Measurements from ENCODE around the gene ZBTB9. TPM values are rescaled to one million over a fixed set of nuclear protein-coding genes. Genes with fewer than 3 reads are reported as not detected.
A peak's percentile ranks its signal among the peaks of the same experiment; 100 is the strongest.

The ZBTB9 gene
- total and polyA plus RNA-seq, 5 donors from 2014 or later: 4.5 to 11.7 (median 7.2) TPM

DNA sequence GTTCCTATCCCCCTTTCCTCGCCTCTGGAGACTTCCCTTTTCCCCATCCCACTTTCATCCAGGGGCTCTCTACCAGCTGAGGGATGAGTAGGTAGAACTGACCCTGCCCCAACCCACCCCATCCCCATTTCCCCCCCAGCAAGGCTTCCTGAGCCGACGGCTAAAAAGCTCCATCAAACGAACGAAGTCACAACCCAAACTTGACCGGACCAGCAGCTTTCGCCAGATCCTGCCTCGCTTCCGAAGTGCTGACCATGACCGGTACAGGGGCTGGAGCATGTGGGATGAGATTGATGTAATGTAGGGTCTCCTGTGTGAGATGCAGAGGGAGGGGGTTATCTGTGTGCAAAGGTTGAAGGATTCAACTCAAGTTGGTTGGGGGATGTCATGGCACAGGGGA, 21.8 kb upstream of the ZBTB9 start:
- ATAC-seq (ENCODE audit: low read depth in 2 of 2): no peak
- Mint-ChIP-seq H3K36me3 (peaks cover 29% of the 10 kb centered on the region), H3K27me3 (peaks cover 6% of the 10 kb centered on the region), H3K27ac (peak overlapping the region in 2 of 3 donors; percentile 67 to 94), H3K9me3 (no peaks in the 10 kb centered on the region), H3K4me3 (peak overlapping the region; percentile 56 to 92 (median 83)), H3K4me1 (peaks cover 14 to 57% (median 42%) of the 10 kb centered on the region in 4 donors)
- Histone ChIP-seq H3K27me3 (ENCODE audit: control insufficient read depth, insufficient read depth, low read length) (no peaks in the 10 kb centered on the region), H3K9me3 (ENCODE audit: control insufficient read depth in 2 of 2, low read length in 2 of 2) (no peaks in the 10 kb centered on the region), H3K27ac (ENCODE audit: insufficient read depth, low read length, poor library complexity, severe bottlenecking) (no peak overlapping the region), H3K4me3 (ENCODE audit: low read depth, low read length) (no peak overlapping the region), H3K36me3 (ENCODE audit: control insufficient read depth, insufficient read depth, low read length) (peaks cover 24% of the 10 kb centered on the region), H3K4me1 (ENCODE audit: control insufficient read depth, insufficient read depth, low read length, poor library complexity, severe bottlenecking) (peaks cover 47% of the 10 kb centered on the region)
- DNase-seq: no peak

DNA sequence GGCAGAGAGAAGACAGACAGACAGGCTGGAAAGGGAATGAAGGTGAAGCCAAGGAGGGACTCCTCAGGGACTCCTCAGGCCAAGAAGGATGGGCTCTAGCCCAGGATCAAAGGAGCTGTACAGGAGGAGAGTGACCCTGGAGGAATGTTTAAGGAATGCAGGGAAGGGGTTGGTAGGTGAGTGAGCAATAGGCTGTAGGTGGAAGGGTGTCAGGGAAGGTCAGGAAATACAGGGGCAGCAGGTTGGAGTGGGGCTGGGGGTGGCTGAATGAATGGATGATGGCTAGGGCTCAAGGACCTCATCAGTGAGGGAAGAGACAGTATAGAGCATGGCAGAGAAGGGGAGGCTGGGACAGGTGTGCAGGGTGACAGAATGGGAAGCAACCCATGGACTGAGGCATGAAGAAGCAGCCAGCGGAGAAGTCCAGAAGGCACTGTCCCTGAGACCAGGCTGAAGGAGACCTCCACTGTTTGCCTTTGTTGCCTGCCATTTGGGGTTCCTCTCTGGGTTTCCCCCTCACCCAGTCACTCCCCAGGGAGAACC, 21.3 kb upstream of the ZBTB9 start:
- H3K36me3 ChIP-seq (ENCODE audit: control insufficient read depth, insufficient read depth, low read length): peaks cover 29% of the 10 kb centered on the region
- peak overlapping the region in 2 of 3 donors; percentile 67 to 94 for H3K27ac Mint-ChIP-seq
- H3K36me3 Mint-ChIP-seq: peaks cover 32% of the 10 kb centered on the region
- H3K27me3 Mint-ChIP-seq: peaks cover 6% of the 10 kb centered on the region
- ATAC-seq (ENCODE audit: low read depth in 2 of 2) (no peak), DNase-seq (no peak)
- no peaks in the 10 kb centered on the region for H3K9me3 ChIP-seq (ENCODE audit: control insufficient read depth in 2 of 2, low read length in 2 of 2)
- H3K4me1 Mint-ChIP-seq: peaks cover 14 to 57% (median 42%) of the 10 kb centered on the region in 4 donors
- H3K4me1 ChIP-seq (ENCODE audit: control insufficient read depth, insufficient read depth, low read length, poor library complexity, severe bottlenecking): peaks cover 46% of the 10 kb centered on the region
- H3K9me3 Mint-ChIP-seq: no peaks in the 10 kb centered on the region
- no peak overlapping the region for H3K27ac ChIP-seq (ENCODE audit: insufficient read depth, low read length, poor library complexity, severe bottlenecking)
- H3K4me3 Mint-ChIP-seq: peak overlapping the region; percentile 56 to 84 (median 82)
- H3K4me3 ChIP-seq (ENCODE audit: low read depth, low read length): no peak overlapping the region
- H3K27me3 ChIP-seq (ENCODE audit: control insufficient read depth, insufficient read depth, low read length): no peaks in the 10 kb centered on the region

- H3K27me3 ChIP-seq (ENCODE audit: control insufficient read depth, insufficient read depth, low read length): no peaks in the 10 kb centered on the region
- Mint-ChIP-seq H3K27me3 (peaks cover 3% of the 10 kb centered on the region), H3K4me3 (peak overlapping the region in 3 of 4 donors; percentile 12 to 82 (median 78)), H3K27ac (peak overlapping the region in 2 of 3 donors; percentile 29 to 45), H3K9me3 (no peaks in the 10 kb centered on the region), H3K36me3 (peaks cover 38% of the 10 kb centered on the region), H3K4me1 (peaks cover 14 to 51% (median 37%) of the 10 kb centered on the region in 4 donors)
- no peak overlapping the region for H3K4me3 ChIP-seq (ENCODE audit: low read depth, low read length)
- ATAC-seq (ENCODE audit: low read depth in 2 of 2) (no peak), DNase-seq (no peak)
- no peaks in the 10 kb centered on the region for H3K9me3 ChIP-seq (ENCODE audit: control insufficient read depth in 2 of 2, low read length in 2 of 2)
- peaks cover 33% of the 10 kb centered on the region for H3K36me3 ChIP-seq (ENCODE audit: control insufficient read depth, insufficient read depth, low read length)
- no peak overlapping the region for H3K27ac ChIP-seq (ENCODE audit: insufficient read depth, low read length, poor library complexity, severe bottlenecking)
- H3K4me1 ChIP-seq (ENCODE audit: control insufficient read depth, insufficient read depth, low read length, poor library complexity, severe bottlenecking): peaks cover 40% of the 10 kb centered on the region
Measured at GRCh38 chr6:33433544-33434191, 20.7 kb upstream of the ZBTB9 start.

- no peak overlapping the region for H3K27ac ChIP-seq (ENCODE audit: insufficient read depth, low read length, poor library complexity, severe bottlenecking)
- peaks cover 27% of the 10 kb centered on the region for H3K4me1 ChIP-seq (ENCODE audit: control insufficient read depth, insufficient read depth, low read length, poor library complexity, severe bottlenecking)
- no peak overlapping the region for H3K4me3 ChIP-seq (ENCODE audit: low read depth, low read length)
- Mint-ChIP-seq H3K27ac (no peak overlapping the region), H3K4me1 (peaks cover 12 to 42% (median 29%) of the 10 kb centered on the region in 4 donors), H3K36me3 (peaks cover 47% of the 10 kb centered on the region), H3K9me3 (no peaks in the 10 kb centered on the region), H3K27me3 (no peaks in the 10 kb centered on the region), H3K4me3 (no peak overlapping the region)
- H3K9me3 ChIP-seq (ENCODE audit: control insufficient read depth in 2 of 2, low read length in 2 of 2): no peaks in the 10 kb centered on the region
- peaks cover 36% of the 10 kb centered on the region for H3K36me3 ChIP-seq (ENCODE audit: control insufficient read depth, insufficient read depth, low read length)
- no peaks in the 10 kb centered on the region for H3K27me3 ChIP-seq (ENCODE audit: control insufficient read depth, insufficient read depth, low read length)
- no peak for DNase-seq
- no peak for ATAC-seq (ENCODE audit: low read depth in 2 of 2)
Measured at GRCh38 chr6:33434961-33435360, 19.4 kb upstream of the ZBTB9 start.

DNA sequence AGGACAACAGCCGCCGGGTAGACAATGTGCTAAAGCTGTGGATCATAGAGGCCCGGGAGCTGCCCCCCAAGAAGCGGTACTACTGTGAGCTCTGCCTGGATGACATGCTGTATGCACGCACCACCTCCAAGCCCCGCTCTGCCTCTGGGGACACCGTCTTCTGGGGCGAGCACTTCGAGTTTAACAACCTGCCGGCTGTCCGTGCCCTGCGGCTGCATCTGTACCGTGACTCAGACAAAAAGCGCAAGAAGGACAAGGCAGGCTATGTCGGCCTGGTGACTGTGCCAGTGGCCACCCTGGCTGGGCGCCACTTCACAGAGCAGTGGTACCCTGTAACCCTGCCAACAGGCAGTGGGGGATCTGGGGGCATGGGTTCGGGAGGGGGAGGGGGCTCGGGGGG, 16.7 kb upstream of the ZBTB9 start:
- H3K4me3 Mint-ChIP-seq: no peak overlapping the region
- DNase-seq (no peak), ATAC-seq (ENCODE audit: low read depth in 2 of 2) (no peak)
- H3K27me3 ChIP-seq (ENCODE audit: control insufficient read depth, insufficient read depth, low read length): no peaks in the 10 kb centered on the region
- H3K4me1 Mint-ChIP-seq: peaks cover 4 to 19% (median 13%) of the 10 kb centered on the region in 4 donors
- peaks cover 46% of the 10 kb centered on the region for H3K36me3 Mint-ChIP-seq
- peaks cover under 1% of the 10 kb centered on the region for H3K4me1 ChIP-seq (ENCODE audit: control insufficient read depth, insufficient read depth, low read length, poor library complexity, severe bottlenecking)
- H3K9me3 ChIP-seq (ENCODE audit: control insufficient read depth in 2 of 2, low read length in 2 of 2): no peaks in the 10 kb centered on the region
- H3K9me3 Mint-ChIP-seq: no peaks in the 10 kb centered on the region
- H3K4me3 ChIP-seq (ENCODE audit: low read depth, low read length): no peak overlapping the region
- H3K36me3 ChIP-seq (ENCODE audit: control insufficient read depth, insufficient read depth, low read length): peaks cover 54% of the 10 kb centered on the region
- peak overlapping the region in 1 of 3 donors; percentile 56 for H3K27ac Mint-ChIP-seq
- no peak overlapping the region for H3K27ac ChIP-seq (ENCODE audit: insufficient read depth, low read length, poor library complexity, severe bottlenecking)
- H3K27me3 Mint-ChIP-seq: no peaks in the 10 kb centered on the region

DNA sequence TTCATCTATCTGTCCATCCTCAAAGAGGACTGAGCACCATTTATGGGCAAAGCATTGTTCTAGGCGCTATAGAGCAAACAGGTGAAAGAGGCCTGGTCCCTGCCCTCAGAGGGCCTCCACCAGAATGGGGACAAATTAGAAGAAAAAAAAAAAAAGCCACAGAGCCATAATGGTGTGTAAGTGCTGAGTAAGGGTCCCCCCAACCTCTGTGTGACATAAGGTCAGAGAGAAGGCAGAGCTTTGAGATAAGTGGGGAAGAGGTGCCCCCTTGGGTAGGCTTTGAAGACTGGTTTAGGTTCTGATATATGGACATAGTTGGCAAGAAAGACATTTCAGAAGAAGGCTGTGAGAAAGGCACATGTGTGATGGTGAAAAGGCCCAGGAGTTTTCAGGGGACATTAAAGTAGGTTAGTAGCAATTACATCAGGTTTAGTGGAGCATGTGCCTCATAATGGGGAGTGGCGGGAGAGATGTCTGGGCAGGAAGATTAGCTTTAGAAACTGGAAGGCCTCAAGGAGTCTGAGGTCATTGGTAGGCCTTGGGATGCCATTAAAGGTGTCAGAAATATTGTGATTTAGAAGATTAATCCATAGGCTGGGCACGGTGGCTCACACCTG, 15.3 kb upstream of the ZBTB9 start:
- peaks cover 3 to 8% (median 6%) of the 10 kb centered on the region in 4 donors for H3K4me1 Mint-ChIP-seq
- DNase-seq (no peak), ATAC-seq (ENCODE audit: low read depth in 2 of 2) (no peak)
- H3K9me3 Mint-ChIP-seq: no peaks in the 10 kb centered on the region
- H3K36me3 ChIP-seq (ENCODE audit: control insufficient read depth, insufficient read depth, low read length): peaks cover 62% of the 10 kb centered on the region
- no peaks in the 10 kb centered on the region for H3K27me3 ChIP-seq (ENCODE audit: control insufficient read depth, insufficient read depth, low read length)
- H3K4me3 ChIP-seq (ENCODE audit: low read depth, low read length): no peak overlapping the region
- H3K9me3 ChIP-seq (ENCODE audit: control insufficient read depth in 2 of 2, low read length in 2 of 2): no peaks in the 10 kb centered on the region
- no peak overlapping the region for H3K27ac ChIP-seq (ENCODE audit: insufficient read depth, low read length, poor library complexity, severe bottlenecking)
- H3K27me3 Mint-ChIP-seq: no peaks in the 10 kb centered on the region
- H3K4me3 Mint-ChIP-seq: peak overlapping the region in 1 of 4 donors; percentile 49
- no peaks in the 10 kb centered on the region for H3K4me1 ChIP-seq (ENCODE audit: control insufficient read depth, insufficient read depth, low read length, poor library complexity, severe bottlenecking)
- H3K27ac Mint-ChIP-seq: peak overlapping the region in 2 of 3 donors; percentile 21 to 71
- peaks cover 44% of the 10 kb centered on the region for H3K36me3 Mint-ChIP-seq

DNA sequence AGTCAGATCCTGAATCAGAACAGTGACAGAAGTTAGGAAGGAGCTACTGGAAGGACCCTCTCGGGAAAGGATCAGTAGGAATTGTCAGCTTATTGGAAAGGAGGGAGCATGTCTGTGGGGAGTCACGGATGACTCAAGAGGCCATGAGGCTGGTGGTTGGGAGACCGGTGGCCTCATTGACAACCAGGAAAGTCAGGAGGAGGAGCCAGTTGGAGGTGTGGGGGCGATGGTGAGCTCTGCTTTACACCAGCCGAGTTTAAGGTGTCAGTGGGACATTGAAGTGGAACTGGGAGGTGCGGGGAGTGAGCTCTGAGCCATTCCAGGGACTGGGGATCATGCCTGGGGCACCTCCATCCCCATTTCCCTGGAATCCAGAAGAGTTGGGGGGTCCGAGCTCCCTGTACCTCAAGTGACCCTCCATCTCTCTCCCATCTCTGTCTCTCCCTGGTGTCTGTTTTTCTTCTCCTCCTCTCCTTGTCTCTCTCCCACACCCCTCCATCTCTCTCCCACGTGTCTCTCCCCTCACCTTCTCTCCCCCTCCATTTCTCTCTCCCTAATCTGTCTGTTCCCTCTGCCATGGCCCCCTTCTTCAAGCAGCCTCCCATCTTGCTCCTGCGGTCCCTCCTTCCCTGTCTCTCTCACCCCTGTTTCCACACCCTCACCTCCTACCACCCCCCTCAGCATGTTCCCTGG, 14.3 kb upstream of the ZBTB9 start:
- Mint-ChIP-seq H3K36me3 (peaks cover 52% of the 10 kb centered on the region), H3K27ac (peak overlapping the region in 2 of 3 donors; percentile 71 to 80), H3K4me3 (no peak overlapping the region)

More for the DNA sequence above, 14.3 kb upstream of the ZBTB9 start:
- no peak overlapping the region for H3K27ac ChIP-seq (ENCODE audit: insufficient read depth, low read length, poor library complexity, severe bottlenecking)
- no peaks in the 10 kb centered on the region for H3K27me3 ChIP-seq (ENCODE audit: control insufficient read depth, insufficient read depth, low read length)
- ATAC-seq (ENCODE audit: low read depth in 2 of 2) (no peak), DNase-seq (no peak)
- H3K9me3 Mint-ChIP-seq: no peaks in the 10 kb centered on the region
- H3K4me1 ChIP-seq (ENCODE audit: control insufficient read depth, insufficient read depth, low read length, poor library complexity, severe bottlenecking): no peaks in the 10 kb centered on the region
- peaks cover 3 to 10% (median 6%) of the 10 kb centered on the region in 4 donors for H3K4me1 Mint-ChIP-seq
- no peak overlapping the region for H3K4me3 ChIP-seq (ENCODE audit: low read depth, low read length)
- H3K27me3 Mint-ChIP-seq: no peaks in the 10 kb centered on the region
- H3K36me3 ChIP-seq (ENCODE audit: control insufficient read depth, insufficient read depth, low read length): peaks cover 60% of the 10 kb centered on the region
- H3K9me3 ChIP-seq (ENCODE audit: control insufficient read depth in 2 of 2, low read length in 2 of 2): no peaks in the 10 kb centered on the region
